ENCODE data around the gene CSNK1G1.
A peak's percentile ranks its signal among the peaks of the same experiment; 100 is the strongest.

The CSNK1G1 gene

DNA sequence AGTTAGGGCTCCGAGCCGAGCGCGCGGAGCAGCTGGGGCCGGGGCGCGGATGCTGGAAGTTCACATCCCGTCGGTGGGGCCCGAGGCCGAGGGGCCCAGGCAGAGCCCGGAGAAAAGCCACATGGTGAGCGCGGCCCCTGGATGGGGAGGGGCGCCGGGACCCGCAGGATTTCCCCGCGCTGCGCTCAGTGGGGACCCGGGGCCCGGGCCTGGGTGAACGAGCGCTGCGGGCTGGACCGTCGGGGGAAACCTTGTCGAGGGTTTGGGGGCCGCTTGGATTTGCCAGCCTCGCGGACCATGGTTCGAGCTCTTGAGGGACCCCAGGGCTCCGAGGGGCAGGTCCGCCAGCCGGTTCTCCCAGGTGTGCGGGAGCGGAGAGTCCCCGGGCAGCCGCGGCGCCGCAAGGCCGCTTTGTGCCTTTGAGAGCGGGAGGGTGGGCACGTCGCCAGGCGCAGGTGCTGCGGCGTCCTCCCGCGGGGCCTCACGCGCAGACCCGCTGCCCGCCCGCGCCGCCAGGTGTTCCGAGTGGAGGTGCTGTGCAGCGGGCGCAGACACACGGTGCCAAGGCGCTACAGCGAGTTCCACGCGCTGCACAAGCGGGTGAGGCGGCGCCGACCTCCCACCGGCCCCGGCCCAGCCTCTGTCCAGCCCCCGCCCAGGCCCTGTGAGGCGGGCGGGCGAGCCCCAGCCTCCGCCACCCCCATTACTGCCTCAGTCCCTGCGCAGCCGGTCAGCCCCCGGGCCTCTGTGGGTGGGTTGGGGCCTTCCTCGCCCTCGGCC lies 204.1 kb downstream of the CSNK1G1 start, which contains the start of gene SNX22:
Gene SNX22, plus strand, starts transcription at position 5 of the 780 bp plus-strand sequence. Its CDS starts 45 bp downstream, at position 50.
- no peak for DNase-seq (ENCODE audit: low read depth)
- TF ChIP-seq CTCF (conservative IDR thresholded peaks at IDR 0.05; ENCODE audit: control insufficient read depth, insufficient read depth, low read depth, low read length), result no peak
- peak within 1 kb of the TSS; percentile 43 for H3K4me3 ChIP-seq (ENCODE audit: control insufficient read depth, low read depth, low read length)

DNA sequence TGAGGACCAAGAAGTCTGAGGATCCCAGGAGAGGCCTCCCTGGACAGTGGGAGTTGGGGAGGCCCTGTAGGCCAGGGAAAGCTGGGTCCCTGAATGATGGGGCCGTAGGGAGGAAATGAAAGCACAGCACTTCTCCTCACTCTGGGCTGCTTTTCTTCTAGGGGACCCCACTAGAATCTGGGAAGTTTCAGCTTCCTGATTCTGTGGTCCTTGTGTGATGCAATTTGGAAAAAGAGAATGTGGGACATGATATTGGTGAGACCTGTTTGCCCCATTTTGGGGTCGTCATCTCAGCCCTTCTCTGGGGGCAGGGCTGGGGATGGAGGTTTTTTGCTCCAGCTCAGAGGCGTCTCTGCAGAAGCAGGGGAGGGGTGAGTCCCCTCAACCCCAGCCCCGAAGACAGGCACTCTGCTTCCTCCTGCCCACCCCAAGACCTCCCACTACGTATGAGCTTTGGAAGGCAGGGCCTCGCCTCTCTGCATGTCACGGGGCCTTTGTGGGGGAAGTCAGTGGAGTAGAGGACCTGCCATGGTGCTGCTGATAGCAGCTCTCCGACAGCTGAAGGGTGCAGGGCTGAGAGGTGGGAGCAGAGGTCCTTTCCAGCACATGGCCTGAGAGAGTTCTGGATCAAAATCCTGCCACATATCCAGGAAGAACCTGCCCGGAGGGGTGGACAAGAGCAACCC lies 205.9 kb downstream of the CSNK1G1 start:
- no peak overlapping the region for H3K4me3 ChIP-seq (ENCODE audit: control insufficient read depth, low read depth, low read length)
- no peak for DNase-seq (ENCODE audit: low read depth)
- no peak for TF ChIP-seq CTCF (conservative IDR thresholded peaks at IDR 0.05; ENCODE audit: control insufficient read depth, insufficient read depth, low read depth, low read length)

DNA sequence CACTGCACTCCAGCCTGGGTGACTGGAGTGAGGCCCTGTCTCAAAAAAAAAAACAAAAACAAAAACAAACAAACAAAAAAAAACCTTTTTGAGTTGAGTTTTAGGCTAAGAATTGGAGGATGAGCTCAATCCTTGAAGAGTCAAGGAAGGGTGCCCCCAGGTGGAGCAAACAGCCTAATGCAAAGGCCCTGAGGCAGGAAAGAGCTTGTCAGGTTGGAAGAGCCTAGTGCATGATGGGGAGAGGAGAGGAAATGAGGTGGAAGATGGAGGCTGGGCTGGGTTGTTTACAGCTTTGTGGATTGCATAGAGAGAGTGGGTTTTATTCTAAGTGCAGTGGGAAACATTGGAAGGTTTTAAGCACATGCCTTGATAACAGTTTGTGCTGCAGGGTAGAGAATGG lies 206.5 kb downstream of the CSNK1G1 start:
- H3K4me3 ChIP-seq (ENCODE audit: control insufficient read depth, low read depth, low read length), result no peak overlapping the region
- peak; percentile 43 for DNase-seq (ENCODE audit: low read depth)
- peak; percentile 33 for TF ChIP-seq CTCF (conservative IDR thresholded peaks at IDR 0.05; ENCODE audit: control insufficient read depth, insufficient read depth, low read depth, low read length)

DNA sequence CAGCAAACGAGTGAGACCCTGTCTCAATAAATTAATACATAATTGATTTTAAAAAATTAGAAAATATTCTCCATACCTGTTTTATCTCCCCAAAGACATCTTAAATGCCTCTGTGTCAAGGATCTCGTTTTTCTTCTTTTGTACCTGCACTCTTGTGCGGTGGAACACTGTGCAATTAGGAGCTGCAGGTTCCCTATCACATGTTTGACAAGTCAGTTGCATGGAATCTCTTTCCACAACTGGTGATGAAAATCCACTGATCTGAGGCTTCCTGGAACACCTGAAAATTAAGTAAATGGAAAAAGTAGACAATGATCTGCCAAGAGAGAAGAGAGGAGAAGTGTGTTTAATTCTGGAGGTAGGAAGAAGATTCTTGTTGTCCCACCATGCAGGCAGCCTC lies 207.4 kb downstream of the CSNK1G1 start:
- TF ChIP-seq CTCF (conservative IDR thresholded peaks at IDR 0.05; ENCODE audit: control insufficient read depth, insufficient read depth, low read depth, low read length), result no peak
- no peak for DNase-seq (ENCODE audit: low read depth)
- no peak overlapping the region for H3K4me3 ChIP-seq (ENCODE audit: control insufficient read depth, low read depth, low read length)

DNA sequence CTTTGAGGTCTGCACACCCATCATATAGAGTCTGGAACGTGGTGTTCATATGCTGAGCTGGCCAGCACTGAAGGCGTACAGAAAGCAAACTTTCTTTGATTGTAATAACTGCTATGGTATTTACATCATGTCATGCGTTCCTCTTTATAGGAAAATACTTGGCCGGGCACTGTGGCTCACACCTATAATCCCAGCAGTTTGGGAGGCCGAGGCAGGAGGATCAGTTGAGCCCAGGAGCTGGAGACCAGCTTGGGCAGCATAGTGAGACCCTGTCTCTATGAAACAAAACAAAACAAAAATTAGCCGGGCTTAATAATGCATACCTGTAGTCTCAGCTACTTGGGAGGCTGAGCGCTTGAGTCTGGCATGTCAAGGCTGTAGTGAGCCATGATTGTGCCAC lies 207.8 kb downstream of the CSNK1G1 start:
- no peak for DNase-seq (ENCODE audit: low read depth)
- H3K4me3 ChIP-seq (ENCODE audit: control insufficient read depth, low read depth, low read length), result no peak overlapping the region
- no peak for TF ChIP-seq CTCF (conservative IDR thresholded peaks at IDR 0.05; ENCODE audit: control insufficient read depth, insufficient read depth, low read depth, low read length)

DNA sequence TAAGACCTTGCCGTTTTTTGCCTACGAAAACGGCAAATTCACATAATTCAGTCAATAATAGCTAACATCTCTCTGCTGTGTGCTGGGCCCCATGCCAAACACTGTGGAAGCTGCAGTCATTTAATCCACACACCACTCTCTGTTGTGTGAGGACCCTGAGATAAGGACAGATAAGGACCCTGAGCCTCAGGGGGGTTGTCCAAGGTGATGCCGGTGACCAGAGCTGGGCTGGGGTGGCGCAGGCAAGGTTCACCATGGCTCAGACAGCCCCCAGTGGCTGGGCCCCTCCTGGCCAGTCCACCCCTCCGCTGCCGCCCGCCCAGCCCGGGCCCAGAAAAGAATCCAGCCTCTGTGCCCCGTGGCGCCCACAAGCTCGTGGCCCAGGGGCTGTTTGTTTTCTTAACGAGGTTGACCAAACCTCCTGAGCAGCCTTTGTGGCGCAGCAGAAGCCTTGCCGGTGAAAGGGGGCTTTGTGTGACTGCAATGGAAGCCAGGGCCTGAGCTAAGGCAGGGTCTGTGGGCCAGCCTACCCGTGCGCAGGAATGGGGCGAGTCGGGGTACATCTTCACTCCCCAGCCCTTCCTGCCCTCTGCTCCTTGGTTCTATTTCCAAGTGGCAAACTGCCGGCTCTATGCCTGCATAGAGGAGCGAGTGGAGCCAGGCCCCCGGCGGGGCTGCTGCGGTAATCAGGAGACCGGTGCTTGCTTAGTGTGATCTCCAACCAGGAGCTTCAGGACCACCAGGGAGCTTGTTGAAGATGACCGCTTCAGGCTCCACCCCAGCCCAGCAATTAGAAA lies 208.9 kb downstream of the CSNK1G1 start:
- TF ChIP-seq CTCF (conservative IDR thresholded peaks at IDR 0.05; ENCODE audit: control insufficient read depth, insufficient read depth, low read depth, low read length), result no peak
- no peak overlapping the region for H3K4me3 ChIP-seq (ENCODE audit: control insufficient read depth, low read depth, low read length)
- no peak for DNase-seq (ENCODE audit: low read depth)
